OCI-LY7 (cell line): ENCODE results near the gene GCHFR. TPM values are rescaled to one million over a fixed set of nuclear protein-coding genes. Genes with fewer than 3 reads are reported as not detected.
A peak's percentile ranks its signal among the peaks of the same experiment; 100 is the strongest.

Experiments
- BruUV-seq: library from RNA; stranded (reverse); fragments of 400-500 nt; replicated peaks from 2 replicates; lab custom pipeline; 2021; lab: Mats Ljungman, UMichigan
- CTCF ChIA-PET: fragments of 300-600 bp; sonication (Branson Sonifier 250); formaldehyde crosslinking; loops from one replicate; lab custom pipeline; 2022; ENCODE audit warnings: antibody characterized with exemption; ENCODE audit not compliant: unreplicated experiment; lab: Charles Lee
- POLR2A ChIA-PET: fragments of 300-600 bp; sonication (Branson Sonifier 250); formaldehyde crosslinking; loops from one replicate; lab custom pipeline; 2022; ENCODE audit warnings: antibody characterized with exemption; lab: Charles Lee
- DNase-seq: peaks from one replicate; pipeline ENCODE4 v3.0.0-alpha.2; 2015; ENCODE audit warnings: low spot score
- H2AFZ ChIP-seq: fragments of 200-600 bp; sonication (generic), shearing (Covaris generic); 2 replicates; pipeline ENCODE4 v1.6.1; 2014; ENCODE audit warnings: mild to moderate bottlenecking, antibody characterized with exemption, low read length, moderate library complexity
- H3K27ac ChIP-seq: fragments of 200-600 bp; sonication (generic); 2 replicates; pipeline ENCODE4 v1.5.1; 2014; ENCODE audit warnings: mixed run types, low read depth, mild to moderate bottlenecking, moderate library complexity, low read length, inconsistent platforms; ENCODE audit not compliant: poor library complexity, severe bottlenecking
- H3K36me3 ChIP-seq: fragments of 200-600 bp; sonication (generic); 2 replicates; pipeline ENCODE4 v1.6.1; 2014; ENCODE audit warnings: mild to moderate bottlenecking, antibody characterized with exemption, low read length, moderate library complexity, mixed read lengths; ENCODE audit not compliant: insufficient read depth
- H3K4me1 ChIP-seq: fragments of 200-600 bp; sonication (generic); 2 replicates; pipeline ENCODE4 v1.5.1; 2014; ENCODE audit warnings: mild to moderate bottlenecking, low read length; ENCODE audit not compliant: insufficient read depth, poor library complexity, severe bottlenecking
- H3K4me2 ChIP-seq: fragments of 200-600 bp; sonication (generic); 2 replicates; pipeline ENCODE4 v1.6.1; 2014; ENCODE audit warnings: mild to moderate bottlenecking, low read length
- H3K4me3 ChIP-seq: fragments of 200-600 bp; sonication (generic); 2 replicates; pipeline ENCODE4 v1.5.1; 2014; ENCODE audit warnings: mild to moderate bottlenecking, low read depth, low read length; ENCODE audit not compliant: poor library complexity, severe bottlenecking
- H3K79me2 ChIP-seq: fragments of 200-600 bp; sonication (generic); 2 replicates; pipeline ENCODE4 v1.6.1; 2016; ENCODE audit warnings: low read depth, mild to moderate bottlenecking, low read length, moderate library complexity, mixed read lengths; ENCODE audit not compliant: insufficient read depth
- H3K9me2 ChIP-seq: fragments of 200-600 bp; sonication (generic); 2 replicates; pipeline ENCODE4 v1.6.1; 2016; ENCODE audit warnings: mild to moderate bottlenecking, low read length, mixed read lengths; ENCODE audit not compliant: insufficient read depth
- H3K9me3 ChIP-seq: fragments of 200-600 bp; sonication (generic); 2 replicates; pipeline ENCODE4 v1.6.1; 2014; ENCODE audit warnings: mild to moderate bottlenecking, mixed run types, low read length, mixed read lengths
- H4K20me1 ChIP-seq: fragments of 200-600 bp; sonication (generic); 2 replicates; pipeline ENCODE4 v1.6.1; 2014; ENCODE audit warnings: mild to moderate bottlenecking, antibody characterized with exemption, low read length, moderate library complexity, mixed read lengths; ENCODE audit not compliant: insufficient read depth
- EZH2phosphoT487 ChIP-seq: fragments of 200-600 bp; sonication (generic); IDR thresholded peaks from 2 replicates; pipeline ENCODE4 v1.6.1; 2018; ENCODE audit warnings: low read depth, borderline replicate concordance, mild to moderate bottlenecking, mixed run types, antibody characterized with exemption, low read length, moderate library complexity, mixed read lengths
- intact Hi-C: fragments of 100-400 bp; cut with micrococcal nuclease; formaldehyde crosslinking; loops from one replicate; pipeline ENCODE4 v1.10.0; 2022; ENCODE audit not compliant: unreplicated experiment
- total RNA-seq, 2 experiments: library from RNA; depleted of rRNA in 1 of 2; stranded (reverse); fragments of >200 nt in 1 of 2; shearing (Covaris generic) in 1 of 2; gene quantifications; 2 replicates each; pipeline ENCODE4 v1.2.3, GENCODE V29; 2014 to 2022
- TF ChIP-seq, protein P1 (sequence below): fragments of 200-600 bp; sonication (generic); conservative IDR thresholded peaks from 2 replicates; pipeline ENCODE4 v1.5.1; 2014; ENCODE audit warnings: mild to moderate bottlenecking, antibody characterized with exemption, low read length, moderate library complexity, mixed read lengths

The GCHFR gene
- total RNA-seq, 2 experiments from 2014 or later: 75.7 to 97.4 TPM

DNA sequence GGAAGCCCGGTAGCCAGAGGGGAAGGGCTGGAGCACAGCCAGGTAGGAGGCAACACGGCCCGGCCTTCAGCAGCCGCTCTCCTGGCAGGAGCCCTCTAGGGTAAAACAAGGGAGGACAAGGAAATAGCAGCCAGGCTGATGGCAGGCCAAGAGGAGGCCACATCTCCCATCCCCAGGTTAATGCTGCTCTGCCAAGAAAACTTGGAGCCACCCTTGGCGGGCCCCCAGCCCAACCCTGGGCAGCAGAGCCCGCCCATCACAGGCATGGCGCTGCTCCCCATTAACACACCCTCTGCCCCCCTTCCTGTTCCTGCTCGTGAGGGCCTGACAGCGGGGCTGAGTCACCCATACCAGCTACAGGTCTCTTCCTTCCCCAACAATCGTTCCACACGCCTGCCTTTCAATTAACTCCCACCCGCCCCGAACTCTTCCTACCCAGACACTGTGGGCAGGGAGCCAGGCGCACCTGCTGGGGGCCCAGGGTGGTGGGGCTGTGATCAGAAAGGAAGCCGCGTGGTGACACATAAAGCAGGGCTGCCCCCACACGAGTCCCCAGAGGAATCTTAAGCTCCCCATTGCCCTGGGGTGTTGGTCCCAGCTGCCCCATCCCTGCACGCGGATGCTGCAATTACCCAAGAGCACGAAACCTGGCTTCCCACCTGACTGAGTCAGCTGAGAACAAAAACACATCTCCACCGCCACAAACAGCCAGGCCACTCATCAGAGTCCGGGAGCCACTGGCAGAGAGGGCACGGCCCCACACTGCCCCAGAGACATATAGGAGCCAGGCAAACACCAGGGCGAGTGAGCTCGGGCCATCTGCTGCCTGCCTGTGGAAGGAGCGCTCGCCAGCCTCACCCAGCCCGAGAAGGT lies 5.6 kb downstream of the GCHFR start, which contains the start of gene C15orf62:
C15orf62 (plus strand) TSS at position 707 of the 873 bp plus-strand sequence. CDS start 516 bp downstream, outside the sequence.
- CTCF ChIA-PET: interaction anchor here (0.5 to 1.8 kb wide), 6 partner anchors 12 to 122 kb away, joined by 3 to 5 read pairs (median 3); no protein-coding TSS in a partner anchor
- Histone ChIP-seq H3K9me2 (no peaks in the 10 kb centered on the region), H3K9me3 (no peaks in the 10 kb centered on the region), H3K4me2 (peak within 1 kb of the TSS; percentile 80), H2AFZ (peak within 1 kb of the TSS; percentile 26; the same call in 1 of the 2 replicates), H3K27ac (peak within 1 kb of the TSS; percentile 97), H4K20me1 (no peaks in the 10 kb centered on the region), H3K36me3 (peaks cover 50% of the 10 kb centered on the region; the same call in 1 of the 2 replicates), H3K79me2 (peaks cover 4% of the 10 kb centered on the region; the same call in 1 of the 2 replicates), H3K4me3 (peak within 1 kb of the TSS; percentile 61), H3K4me1 (peaks cover 59% of the 10 kb centered on the region)
- POLR2A ChIA-PET: interaction anchor here (0.6 to 3.3 kb wide), 14 partner anchors 12 to 348 kb away, joined by 3 to 15 read pairs (median 4); partner anchors contain the start of genes CCDC32, DNAJC17, RPUSD2 and ZFYVE19
- DNase-seq: peak; percentile 94
- no TSS peak for BruUV-seq
- intact Hi-C loops: loop anchor here (1.0 to 5.0 kb wide), 6 partner anchors 13 to 177 kb away; partner anchors contain the start of genes DNAJC17, KNL1, RAD51 and RMDN3
- TF ChIP-seq, protein P1, sequence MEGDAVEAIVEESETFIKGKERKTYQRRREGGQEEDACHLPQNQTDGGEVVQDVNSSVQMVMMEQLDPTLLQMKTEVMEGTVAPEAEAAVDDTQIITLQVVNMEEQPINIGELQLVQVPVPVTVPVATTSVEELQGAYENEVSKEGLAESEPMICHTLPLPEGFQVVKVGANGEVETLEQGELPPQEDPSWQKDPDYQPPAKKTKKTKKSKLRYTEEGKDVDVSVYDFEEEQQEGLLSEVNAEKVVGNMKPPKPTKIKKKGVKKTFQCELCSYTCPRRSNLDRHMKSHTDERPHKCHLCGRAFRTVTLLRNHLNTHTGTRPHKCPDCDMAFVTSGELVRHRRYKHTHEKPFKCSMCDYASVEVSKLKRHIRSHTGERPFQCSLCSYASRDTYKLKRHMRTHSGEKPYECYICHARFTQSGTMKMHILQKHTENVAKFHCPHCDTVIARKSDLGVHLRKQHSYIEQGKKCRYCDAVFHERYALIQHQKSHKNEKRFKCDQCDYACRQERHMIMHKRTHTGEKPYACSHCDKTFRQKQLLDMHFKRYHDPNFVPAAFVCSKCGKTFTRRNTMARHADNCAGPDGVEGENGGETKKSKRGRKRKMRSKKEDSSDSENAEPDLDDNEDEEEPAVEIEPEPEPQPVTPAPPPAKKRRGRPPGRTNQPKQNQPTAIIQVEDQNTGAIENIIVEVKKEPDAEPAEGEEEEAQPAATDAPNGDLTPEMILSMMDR: no peak
- no peak for TF ChIP-seq EZH2phosphoT487

DNA sequence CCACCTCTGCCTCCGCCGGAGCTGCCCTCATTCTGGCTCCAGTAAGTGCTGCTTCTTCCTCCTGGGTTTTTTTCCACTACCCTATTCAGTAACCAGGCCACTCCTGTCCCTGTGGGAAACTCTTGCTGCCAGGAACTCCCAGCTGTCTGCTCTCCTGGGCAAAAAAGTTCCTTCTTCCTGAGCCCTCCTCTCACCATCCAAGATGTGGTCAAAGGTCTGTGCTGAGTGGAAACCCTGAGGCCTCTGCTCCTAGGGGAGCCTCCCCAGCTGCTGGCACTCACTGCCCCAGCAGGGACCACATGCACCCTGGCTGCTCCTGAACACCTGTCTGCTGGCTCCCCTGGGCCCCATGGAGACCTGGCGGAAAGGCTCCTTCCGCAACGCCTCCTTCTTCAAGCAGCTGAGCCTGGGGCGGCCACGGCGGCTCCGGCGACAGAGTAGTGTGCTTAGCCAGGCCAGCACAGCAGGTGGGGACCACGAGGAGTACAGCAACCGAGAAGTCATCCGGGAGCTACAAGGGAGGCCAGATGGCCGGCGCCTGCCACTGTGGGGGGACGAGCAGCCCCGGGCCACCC lies 6.4 kb downstream of the GCHFR start:
- Histone ChIP-seq H4K20me1 (no peaks in the 10 kb centered on the region), H3K4me3 (peak overlapping the region; percentile 61), H3K4me2 (peak overlapping the region; percentile 80), H3K79me2 (no peaks in the 10 kb centered on the region), H2AFZ (no peak overlapping the region), H3K9me2 (no peaks in the 10 kb centered on the region), H3K4me1 (peaks cover 53% of the 10 kb centered on the region), H3K9me3 (no peaks in the 10 kb centered on the region), H3K36me3 (peaks cover 57% of the 10 kb centered on the region; the same call in 1 of the 2 replicates), H3K27ac (peak overlapping the region; percentile 97)
- TF ChIP-seq, protein P1: no peak
- TF ChIP-seq EZH2phosphoT487: no peak
- no TSS peak for BruUV-seq
- peak; percentile 87 for DNase-seq
- CTCF ChIA-PET: interaction anchor here (1.2 to 1.8 kb wide), 2 partner anchors 12 to 13 kb away, joined by 3 to 5 read pairs; no protein-coding TSS in a partner anchor
- POLR2A ChIA-PET: interaction anchor here (0.6 to 3.3 kb wide), 9 partner anchors 11 to 347 kb away, joined by 3 to 15 read pairs (median 4); partner anchors contain the start of genes CCDC32 and RPUSD2
- intact Hi-C loops: no loop called here
